HEK293 (cell line): ENCODE data around the gene ERBIN.
A peak's percentile ranks its signal among the peaks of the same experiment; 100 is the strongest.
"Not testable (repeated sequence)": the region's sequence is repeated elsewhere in the genome, so short reads cannot be mapped to it uniquely, and the experiment has no call there.

ENCODE experiments used
- CTCF ChIA-PET: fragments of 350-600 bp; formaldehyde crosslinking; extraction: SDS; loops from one replicate; lab custom pipeline; 2021; ENCODE audit warnings: antibody characterized with exemption; lab: Yijun Ruan, JAX
- POLR2A ChIA-PET: fragments of 300-600 bp; formaldehyde crosslinking; extraction: SDS; loops from one replicate; lab custom pipeline; 2020; ENCODE audit warnings: antibody characterized with exemption, inconsistent platforms; lab: Yijun Ruan, JAX
- H3K27ac ChIP-seq: fragments of 200-500 bp; sonication (Bioruptor generic); 2 replicates; pipeline ENCODE4 v1.5.1; 2014; ENCODE audit warnings: low read depth, low read length, control low read depth, inconsistent platforms; ENCODE audit errors: extremely low read depth
- H3K36me3 ChIP-seq, 2 experiments: fragments of 200-500 bp in 1 of 2; sonication (Bioruptor generic) in 1 of 2; 1 replicate in 1 of 2; 2 replicates in 1 of 2; pipeline ENCODE4 v1.5.1; 2014 to 2017; ENCODE audit warnings: inconsistent platforms in 2 of 2, low read length in 2 of 2; ENCODE audit not compliant: control insufficient read depth in 2 of 2, insufficient read depth in 1 of 2
- H3K4me1 ChIP-seq: fragments of 200-500 bp; sonication (Bioruptor generic); 2 replicates; pipeline ENCODE4 v1.5.1; 2014; ENCODE audit warnings: mild to moderate bottlenecking, low read length, inconsistent platforms; ENCODE audit not compliant: control insufficient read depth, insufficient read depth
- H3K4me3 ChIP-seq: 2 replicates; pipeline ENCODE4 v1.5.1; 2011; ENCODE audit warnings: low read depth, mild to moderate bottlenecking, control low read depth, low read length, moderate library complexity
- H3K9me3 ChIP-seq: fragments of 200-500 bp; sonication (Bioruptor generic); 2 replicates; pipeline ENCODE4 v1.5.1; 2014; ENCODE audit warnings: low read depth, low read length, inconsistent platforms; ENCODE audit not compliant: control insufficient read depth, insufficient read depth
- GFI1B ChIP-seq: fragments of 450-650 bp; formaldehyde crosslinking; IDR thresholded peaks from 2 replicates; pipeline ENCODE4 v1.5.1; 2016; ENCODE audit warnings: missing biosample characterization, missing genetic modification characterization
- KLF10 ChIP-seq: fragments of 450-650 bp; IDR thresholded peaks from 2 replicates; pipeline ENCODE4 v1.5.1; 2018; ENCODE audit warnings: missing biosample characterization, mild to moderate bottlenecking, missing genetic modification characterization
- PRDM1 ChIP-seq: fragments of 450-650 bp; formaldehyde crosslinking; IDR thresholded peaks from 2 replicates; pipeline ENCODE4; 2016; ENCODE audit warnings: missing biosample characterization, missing genetic modification characterization
- SCRT1 ChIP-seq: fragments of 450-650 bp; formaldehyde crosslinking; IDR thresholded peaks from 2 replicates; pipeline ENCODE4 v1.5.1; 2016; ENCODE audit warnings: missing biosample characterization, missing genetic modification characterization, borderline replicate concordance
- SCRT2 ChIP-seq: fragments of 450-650 bp; formaldehyde crosslinking; IDR thresholded peaks from 2 replicates; pipeline ENCODE4 v1.5.1; 2016; ENCODE audit warnings: missing biosample characterization, missing genetic modification characterization
- ZBTB7A ChIP-seq: fragments of 450-650 bp; formaldehyde crosslinking; IDR thresholded peaks from 2 replicates; pipeline ENCODE4 v1.5.1; 2016; ENCODE audit warnings: low read depth, missing biosample characterization, missing genetic modification characterization
- ZNF23 ChIP-seq: fragments of 450-650 bp; formaldehyde crosslinking; IDR thresholded peaks from 2 replicates; pipeline ENCODE4 v1.5.1; 2016; ENCODE audit warnings: missing biosample characterization, missing genetic modification characterization, borderline replicate concordance
- ZNF311 ChIP-seq: fragments of 450-650 bp; formaldehyde crosslinking; IDR thresholded peaks from 2 replicates; pipeline ENCODE4 v1.5.1; 2017; ENCODE audit warnings: missing biosample characterization, missing genetic modification characterization, borderline replicate concordance
- ZNF37A ChIP-seq: fragments of 450-650 bp; IDR thresholded peaks from 2 replicates; pipeline ENCODE4 v1.5.1; 2018; ENCODE audit warnings: missing biosample characterization, missing genetic modification characterization
- ZNF391 ChIP-seq: fragments of 450-650 bp; formaldehyde crosslinking; IDR thresholded peaks from 2 replicates; pipeline ENCODE4 v1.5.1; 2016; ENCODE audit warnings: low read depth, missing biosample characterization, missing genetic modification characterization, borderline replicate concordance
- ZNF394 ChIP-seq: fragments of 450-650 bp; formaldehyde crosslinking; IDR thresholded peaks from 2 replicates; pipeline ENCODE4 v1.5.1; 2016; ENCODE audit warnings: missing biosample characterization, missing genetic modification characterization, mild to moderate bottlenecking, moderate library complexity, borderline replicate concordance
- ZNF510 ChIP-seq: fragments of 450-650 bp; formaldehyde crosslinking; IDR thresholded peaks from 2 replicates; pipeline ENCODE4 v1.5.1; 2018; ENCODE audit warnings: mild to moderate bottlenecking, missing genetic modification characterization, missing biosample characterization; ENCODE audit not compliant: insufficient replicate concordance
- ZNF701 ChIP-seq: fragments of 450-650 bp; formaldehyde crosslinking; IDR thresholded peaks from 2 replicates; pipeline ENCODE4 v1.5.1; 2016; ENCODE audit warnings: missing biosample characterization, missing genetic modification characterization
- TF ChIP-seq, protein P1 (sequence below): fragments of 450-650 bp; formaldehyde crosslinking; IDR thresholded peaks from 2 replicates; pipeline ENCODE4 v1.5.1; 2016; ENCODE audit warnings: missing biosample characterization, missing genetic modification characterization
- TF ChIP-seq, protein P2 (sequence below): fragments of 450-650 bp; formaldehyde crosslinking; IDR thresholded peaks from 2 replicates; pipeline ENCODE4 v1.5.1; 2016; ENCODE audit warnings: missing biosample characterization, missing genetic modification characterization, low read depth
- TF ChIP-seq, protein P3 (sequence below): fragments of 450-650 bp; formaldehyde crosslinking; IDR thresholded peaks from 2 replicates; pipeline ENCODE4 v1.5.1; 2016; ENCODE audit warnings: missing biosample characterization, missing genetic modification characterization, low read depth
- TF ChIP-seq, protein P4 (sequence below): fragments of 450-650 bp; formaldehyde crosslinking; IDR thresholded peaks from 2 replicates; pipeline ENCODE4 v1.5.1; 2016; ENCODE audit warnings: missing biosample characterization, missing genetic modification characterization
- TF ChIP-seq, protein P5 (sequence below): sonication (generic); formaldehyde crosslinking; IDR thresholded peaks from 2 replicates; pipeline ENCODE4 v1.8.1; 2022; ENCODE audit warnings: mild to moderate bottlenecking, moderate library complexity, missing genetic modification reagents

The ERBIN gene

DNA sequence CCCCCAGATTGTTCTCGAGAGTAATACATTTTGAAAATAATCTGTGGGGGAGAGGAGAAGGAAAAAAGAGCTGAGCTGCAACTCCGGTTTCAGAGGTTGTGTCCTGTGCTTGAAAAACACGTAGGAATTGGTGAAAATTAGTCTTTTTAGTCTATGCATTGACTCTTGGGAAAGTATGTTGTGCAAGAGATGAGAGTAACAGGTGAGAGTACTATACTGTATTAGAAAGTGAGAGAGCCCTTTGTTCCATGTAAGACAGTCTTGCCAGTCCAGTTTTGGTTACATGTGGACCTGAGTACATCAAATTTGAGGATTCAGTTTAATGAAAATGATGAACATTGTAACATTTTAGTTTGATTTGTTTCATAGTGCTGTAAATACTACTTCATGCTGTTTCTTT, 27.8 kb downstream of the ERBIN start:
- H3K4me3 ChIP-seq: no peak overlapping the region
- no peaks in the 10 kb centered on the region for H3K9me3 ChIP-seq
- TF ChIP-seq ZNF23 (tag by site-specific recombination): no peak
- TF ChIP-seq SCRT1 (tag by site-specific recombination): no peak
- no peak for TF ChIP-seq ZNF510
- TF ChIP-seq ZNF394: no peak
- TF ChIP-seq SCRT2 (tag by site-specific recombination): peak; percentile 76
- TF ChIP-seq, protein P1, sequence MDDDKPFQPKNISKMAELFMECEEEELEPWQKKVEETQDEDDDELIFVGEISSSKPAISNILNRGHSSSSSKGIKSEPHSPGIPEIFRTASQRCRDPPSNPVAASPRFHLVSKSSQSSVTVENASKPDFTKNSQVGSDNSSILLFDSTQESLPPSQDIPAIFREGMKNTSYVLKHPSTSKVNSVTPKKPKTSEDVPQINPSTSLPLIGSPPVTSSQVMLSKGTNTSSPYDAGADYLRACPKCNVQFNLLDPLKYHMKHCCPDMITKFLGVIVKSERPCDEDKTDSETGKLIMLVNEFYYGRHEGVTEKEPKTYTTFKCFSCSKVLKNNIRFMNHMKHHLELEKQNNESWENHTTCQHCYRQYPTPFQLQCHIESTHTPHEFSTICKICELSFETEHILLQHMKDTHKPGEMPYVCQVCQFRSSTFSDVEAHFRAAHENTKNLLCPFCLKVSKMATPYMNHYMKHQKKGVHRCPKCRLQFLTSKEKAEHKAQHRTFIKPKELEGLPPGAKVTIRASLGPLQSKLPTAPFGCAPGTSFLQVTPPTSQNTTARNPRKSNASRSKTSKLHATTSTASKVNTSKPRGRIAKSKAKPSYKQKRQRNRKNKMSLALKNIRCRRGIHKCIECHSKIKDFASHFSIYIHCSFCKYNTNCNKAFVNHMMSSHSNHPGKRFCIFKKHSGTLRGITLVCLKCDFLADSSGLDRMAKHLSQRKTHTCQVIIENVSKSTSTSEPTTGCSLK (tag by site-specific recombination): no peak
- TF ChIP-seq PRDM1 (tag by site-specific recombination): peak; percentile 83
- TF ChIP-seq, protein P2, sequence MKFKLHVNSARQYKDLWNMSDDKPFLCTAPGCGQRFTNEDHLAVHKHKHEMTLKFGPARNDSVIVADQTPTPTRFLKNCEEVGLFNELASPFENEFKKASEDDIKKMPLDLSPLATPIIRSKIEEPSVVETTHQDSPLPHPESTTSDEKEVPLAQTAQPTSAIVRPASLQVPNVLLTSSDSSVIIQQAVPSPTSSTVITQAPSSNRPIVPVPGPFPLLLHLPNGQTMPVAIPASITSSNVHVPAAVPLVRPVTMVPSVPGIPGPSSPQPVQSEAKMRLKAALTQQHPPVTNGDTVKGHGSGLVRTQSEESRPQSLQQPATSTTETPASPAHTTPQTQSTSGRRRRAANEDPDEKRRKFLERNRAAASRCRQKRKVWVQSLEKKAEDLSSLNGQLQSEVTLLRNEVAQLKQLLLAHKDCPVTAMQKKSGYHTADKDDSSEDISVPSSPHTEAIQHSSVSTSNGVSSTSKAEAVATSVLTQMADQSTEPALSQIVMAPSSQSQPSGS: no peak
- TF ChIP-seq ZBTB7A (tag by site-specific recombination): no peak
- POLR2A ChIA-PET: no interaction called here
- no peaks in the 10 kb centered on the region; a peak in 1 of 3 replicates for H3K36me3 ChIP-seq
- H3K4me1 ChIP-seq: no peaks in the 10 kb centered on the region
- H3K27ac ChIP-seq: no peak overlapping the region
- CTCF ChIA-PET: no interaction called here

DNA sequence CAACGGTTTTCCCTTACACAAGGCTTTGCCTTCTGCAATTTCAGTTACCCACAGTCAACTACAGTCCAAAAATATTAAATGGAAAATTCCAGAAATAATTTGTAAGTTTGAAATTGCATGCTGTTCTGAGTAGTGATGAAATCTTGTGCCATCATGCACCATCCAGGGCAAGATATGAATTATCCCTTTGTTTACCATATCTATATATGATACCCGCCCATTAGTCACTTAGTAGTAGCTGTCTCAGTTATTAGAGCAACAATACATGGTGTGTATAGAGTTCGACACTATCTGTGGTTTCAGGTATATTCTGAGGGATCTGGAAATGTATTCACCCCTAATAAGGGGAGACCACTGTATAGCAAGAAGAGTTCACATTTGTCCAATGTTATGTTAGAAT, 29.4 kb downstream of the ERBIN start:
- TF ChIP-seq ZNF391: no peak
- TF ChIP-seq GFI1B (tag by site-specific recombination): no peak
- no peak for TF ChIP-seq ZNF701 (tag by site-specific recombination)
- TF ChIP-seq, protein P3, sequence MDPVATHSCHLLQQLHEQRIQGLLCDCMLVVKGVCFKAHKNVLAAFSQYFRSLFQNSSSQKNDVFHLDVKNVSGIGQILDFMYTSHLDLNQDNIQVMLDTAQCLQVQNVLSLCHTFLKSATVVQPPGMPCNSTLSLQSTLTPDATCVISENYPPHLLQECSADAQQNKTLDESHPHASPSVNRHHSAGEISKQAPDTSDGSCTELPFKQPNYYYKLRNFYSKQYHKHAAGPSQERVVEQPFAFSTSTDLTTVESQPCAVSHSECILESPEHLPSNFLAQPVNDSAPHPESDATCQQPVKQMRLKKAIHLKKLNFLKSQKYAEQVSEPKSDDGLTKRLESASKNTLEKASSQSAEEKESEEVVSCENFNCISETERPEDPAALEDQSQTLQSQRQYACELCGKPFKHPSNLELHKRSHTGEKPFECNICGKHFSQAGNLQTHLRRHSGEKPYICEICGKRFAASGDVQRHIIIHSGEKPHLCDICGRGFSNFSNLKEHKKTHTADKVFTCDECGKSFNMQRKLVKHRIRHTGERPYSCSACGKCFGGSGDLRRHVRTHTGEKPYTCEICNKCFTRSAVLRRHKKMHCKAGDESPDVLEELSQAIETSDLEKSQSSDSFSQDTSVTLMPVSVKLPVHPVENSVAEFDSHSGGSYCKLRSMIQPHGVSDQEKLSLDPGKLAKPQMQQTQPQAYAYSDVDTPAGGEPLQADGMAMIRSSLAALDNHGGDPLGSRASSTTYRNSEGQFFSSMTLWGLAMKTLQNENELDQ (tag by site-specific recombination): no peak
- TF ChIP-seq ZNF311 (tag by site-specific recombination): no peak
- TF ChIP-seq, protein P2: no peak
- no peak for TF ChIP-seq KLF10 (tag by site-specific recombination)
- TF ChIP-seq, protein P4, sequence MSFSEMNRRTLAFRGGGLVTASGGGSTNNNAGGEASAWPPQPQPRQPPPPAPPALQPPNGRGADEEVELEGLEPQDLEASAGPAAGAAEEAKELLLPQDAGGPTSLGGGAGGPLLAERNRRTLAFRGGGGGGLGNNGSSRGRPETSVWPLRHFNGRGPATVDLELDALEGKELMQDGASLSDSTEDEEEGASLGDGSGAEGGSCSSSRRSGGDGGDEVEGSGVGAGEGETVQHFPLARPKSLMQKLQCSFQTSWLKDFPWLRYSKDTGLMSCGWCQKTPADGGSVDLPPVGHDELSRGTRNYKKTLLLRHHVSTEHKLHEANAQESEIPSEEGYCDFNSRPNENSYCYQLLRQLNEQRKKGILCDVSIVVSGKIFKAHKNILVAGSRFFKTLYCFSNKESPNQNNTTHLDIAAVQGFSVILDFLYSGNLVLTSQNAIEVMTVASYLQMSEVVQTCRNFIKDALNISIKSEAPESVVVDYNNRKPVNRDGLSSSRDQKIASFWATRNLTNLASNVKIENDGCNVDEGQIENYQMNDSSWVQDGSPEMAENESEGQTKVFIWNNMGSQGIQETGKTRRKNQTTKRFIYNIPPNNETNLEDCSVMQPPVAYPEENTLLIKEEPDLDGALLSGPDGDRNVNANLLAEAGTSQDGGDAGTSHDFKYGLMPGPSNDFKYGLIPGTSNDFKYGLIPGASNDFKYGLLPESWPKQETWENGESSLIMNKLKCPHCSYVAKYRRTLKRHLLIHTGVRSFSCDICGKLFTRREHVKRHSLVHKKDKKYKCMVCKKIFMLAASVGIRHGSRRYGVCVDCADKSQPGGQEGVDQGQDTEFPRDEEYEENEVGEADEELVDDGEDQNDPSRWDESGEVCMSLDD (tag by site-specific recombination): no peak
- no peak for TF ChIP-seq ZNF37A (tag by site-specific recombination)
- TF ChIP-seq, protein P5, sequence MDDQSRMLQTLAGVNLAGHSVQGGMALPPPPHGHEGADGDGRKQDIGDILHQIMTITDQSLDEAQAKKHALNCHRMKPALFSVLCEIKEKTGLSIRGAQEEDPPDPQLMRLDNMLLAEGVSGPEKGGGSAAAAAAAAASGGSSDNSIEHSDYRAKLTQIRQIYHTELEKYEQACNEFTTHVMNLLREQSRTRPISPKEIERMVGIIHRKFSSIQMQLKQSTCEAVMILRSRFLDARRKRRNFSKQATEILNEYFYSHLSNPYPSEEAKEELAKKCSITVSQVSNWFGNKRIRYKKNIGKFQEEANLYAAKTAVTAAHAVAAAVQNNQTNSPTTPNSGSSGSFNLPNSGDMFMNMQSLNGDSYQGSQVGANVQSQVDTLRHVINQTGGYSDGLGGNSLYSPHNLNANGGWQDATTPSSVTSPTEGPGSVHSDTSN: no peak
- no peak for TF ChIP-seq ZNF510
- ChIA-PET CTCF (no interaction called here), POLR2A (interaction anchor here (0.8 kb wide), 1 partner anchor 24 kb away, joined by 3 read pairs; no protein-coding TSS in a partner anchor)
- no peaks in the 10 kb centered on the region for H3K4me1 ChIP-seq
- H3K27ac ChIP-seq: no peak overlapping the region
- H3K36me3 ChIP-seq: no peaks in the 10 kb centered on the region; a peak in 1 of 3 replicates
- H3K9me3 ChIP-seq: no peaks in the 10 kb centered on the region
- H3K4me3 ChIP-seq: no peak overlapping the region

DNA sequence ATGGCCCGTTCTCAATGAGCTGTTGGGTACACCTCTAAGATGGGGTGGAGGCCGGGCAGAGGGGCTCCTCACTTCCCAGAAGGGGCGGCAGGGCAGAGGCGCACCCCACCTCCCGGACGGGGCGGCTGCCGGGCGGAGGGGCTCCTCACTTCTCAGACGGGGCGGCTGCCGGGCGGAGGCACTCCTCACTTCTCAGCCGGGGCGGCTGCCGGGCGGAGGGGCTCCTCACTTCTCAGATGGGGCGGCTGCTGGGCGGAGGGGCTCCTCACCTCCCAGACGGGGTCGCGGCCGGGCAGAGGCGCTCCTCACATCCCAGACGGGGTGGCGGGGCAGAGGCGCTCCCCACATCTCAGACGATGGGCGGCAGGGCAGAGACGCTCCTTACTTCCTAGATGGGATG, 31.3 kb downstream of the ERBIN start:
- CTCF ChIA-PET, H3K4me3 ChIP-seq, H3K36me3 ChIP-seq, H3K4me1 ChIP-seq, POLR2A ChIA-PET, H3K27ac ChIP-seq, H3K9me3 ChIP-seq: not testable (repeated sequence)
